K562 (cell line): Measurements from ENCODE around the gene ZDHHC18. TPM values are rescaled to one million over a fixed set of nuclear protein-coding genes. Genes with fewer than 3 reads are reported as not detected.

Source experiments
- CHD2 ChIP-seq: IDR thresholded peaks from 2 replicates; pipeline ENCODE4 v1.6.1; 2011; ENCODE audit warnings: low read depth, low read length
- CREB3 ChIP-seq: fragments of 450-650 bp; conservative IDR thresholded peaks from 2 replicates; pipeline ENCODE4 v1.6.1; 2016; ENCODE audit warnings: missing genetic modification characterization, low read depth, mild to moderate bottlenecking, missing compliant biosample characterization, moderate library complexity
- ELF2 ChIP-seq: fragments of 250-450 bp; sonication (Bioruptor Pico); IDR thresholded peaks from 2 replicates; pipeline ENCODE4 v1.5.0; 2021; ENCODE audit warnings: mild to moderate bottlenecking
- FOXJ3 ChIP-seq: sonication (generic); formaldehyde crosslinking; IDR thresholded peaks from 2 replicates; pipeline ENCODE4 v1.4.0; 2020; ENCODE audit warnings: mild to moderate bottlenecking, missing genetic modification reagents
- GABPA ChIP-seq: fragments of 200-800 bp; sonication (Bioruptor generic); conservative IDR thresholded peaks from 2 replicates; pipeline ENCODE4 v1.6.1; 2016; ENCODE audit warnings: low read depth, missing genetic modification characterization, missing compliant biosample characterization
- HNRNPL ChIP-seq: fragments of 200-400 bp; formaldehyde crosslinking; IDR thresholded peaks from 2 replicates; pipeline ENCODE4 v1.6.1; 2017; ENCODE audit warnings: low read depth, mild to moderate bottlenecking, low read length
- L3MBTL2 ChIP-seq: fragments of 450-650 bp; IDR thresholded peaks from 2 replicates; pipeline ENCODE4 v1.6.1; 2016; ENCODE audit warnings: mild to moderate bottlenecking, moderate library complexity
- MTA3 ChIP-seq: fragments of 450-650 bp; formaldehyde crosslinking; IDR thresholded peaks from 2 replicates; pipeline ENCODE4 v1.6.1; 2017; ENCODE audit warnings: mild to moderate bottlenecking, borderline replicate concordance
- ZBTB17 ChIP-seq: fragments of 450-650 bp; formaldehyde crosslinking; IDR thresholded peaks from 2 replicates; pipeline ENCODE4 v1.4.0; 2020; ENCODE audit warnings: mild to moderate bottlenecking
- ZNF217 ChIP-seq: sonication (generic); formaldehyde crosslinking; IDR thresholded peaks from 2 replicates; pipeline ENCODE4 v1.8.0; 2022; ENCODE audit warnings: mild to moderate bottlenecking, missing genetic modification reagents
- ZNF224 ChIP-seq: sonication (generic); formaldehyde crosslinking; IDR thresholded peaks from 2 replicates; pipeline ENCODE4 v1.8.0; 2022; ENCODE audit warnings: mild to moderate bottlenecking, missing genetic modification reagents
- ZNF253 ChIP-seq: fragments of 250-450 bp; sonication (Bioruptor Pico); conservative IDR thresholded peaks from 2 replicates; pipeline ENCODE4 v1.6.1; 2021; ENCODE audit warnings: mild to moderate bottlenecking
- ZNF318 ChIP-seq, 2 experiments: fragments of 450-650 bp; IDR thresholded peaks; 2 replicates each; pipeline ENCODE4 v1.6.1; 2016; ENCODE audit warnings: mild to moderate bottlenecking in 2 of 2, borderline replicate concordance in 1 of 2, low read depth in 1 of 2, moderate library complexity in 1 of 2
- polyA plus RNA-seq, 8 experiments: library from polyadenylated mRNA; depleted of rRNA in 4 of 8; stranded (reverse) in 5 of 8; unstranded in 3 of 8; fragments of >200 nt; fragmentation: Nextera tagmentation in 2 of 8; fragmentation: Illumina TruSeq in 1 of 8; extraction: Ambion mirVana in 2 of 8; extraction: Trizol in 1 of 8; gene quantifications; 2 replicates each; pipeline versions ENCODE4 v1.2.1 to v1.2.3, GENCODE V29; 2011 to 2014; ENCODE audit warnings: inconsistent platforms in 1 of 8, missing spikeins in 1 of 8
- total RNA-seq, 7 experiments: library from RNA; depleted of rRNA in 6 of 7; stranded (reverse); fragments of >200 nt in 6 of 7; fragmentation: Illumina TruSeq in 2 of 7; extraction: Trizol in 2 of 7; gene quantifications; 2 replicates each; pipeline versions ENCODE4 v1.2.1 to v1.2.3, GENCODE V29; 2011 to 2021; ENCODE audit warnings: low replicate concordance in 1 of 7
- TF ChIP-seq, protein P1 (sequence below): fragments of 250-450 bp; sonication (Bioruptor Pico); IDR thresholded peaks from 2 replicates; pipeline ENCODE4 v1.8.0; 2021; ENCODE audit warnings: moderate library complexity, mild to moderate bottlenecking, inconsistent platforms

Gene ZDHHC18
- total and polyA plus RNA-seq, 9 of the 15 experiments (the other 6 are each of a cell fraction or from before 2014, with no cell fraction given), result 0.42 to 35.6 (median 15.8) TPM

DNA sequence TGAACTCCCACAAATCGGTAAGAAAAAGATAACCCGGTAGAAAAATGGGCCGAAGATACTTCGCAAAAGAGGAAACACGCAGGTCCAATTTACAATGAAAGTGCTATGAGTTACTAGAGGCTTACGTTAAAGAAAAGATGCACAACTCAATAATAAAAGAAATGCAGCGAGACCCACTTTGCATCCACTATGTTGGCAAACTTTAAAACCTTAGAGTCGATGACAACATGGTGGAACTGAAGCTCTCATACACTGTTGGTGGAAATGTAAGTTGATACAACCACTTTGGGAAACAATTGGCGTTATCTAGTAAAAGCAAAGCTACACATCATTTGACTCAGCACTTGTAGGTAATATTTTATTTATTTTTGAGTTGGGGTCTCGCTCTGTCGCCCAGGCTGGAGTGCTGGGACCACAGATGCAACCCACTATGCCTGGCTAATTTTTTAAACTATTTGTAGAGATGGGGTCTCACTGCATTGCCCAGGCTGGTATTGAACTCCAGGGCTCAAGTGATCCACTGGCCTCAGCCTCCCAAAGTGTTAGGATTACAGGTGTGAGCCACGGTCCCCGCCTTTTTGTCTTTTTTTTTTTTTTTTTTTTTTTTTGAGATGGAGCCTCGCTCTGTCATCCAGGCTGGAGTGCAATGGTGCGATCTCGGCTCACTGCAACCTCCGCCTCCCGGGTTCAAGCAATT lies 74.5 kb downstream of the ZDHHC18 start (continued):
- no peak for TF ChIP-seq ZNF253 (CRISPR knock-in tag)
- no peak for TF ChIP-seq HNRNPL
- no peak for TF ChIP-seq FOXJ3
- TF ChIP-seq CREB3 (tag), result peak; percentile 43; the same call in 1 of the 2 replicates
- TF ChIP-seq L3MBTL2, result no peak
- no peak for TF ChIP-seq ZNF318 (IDR thresholded peaks at IDR 0.05; ENCODE audit: borderline replicate concordance in 1 of 2, low read depth in 1 of 2)
- no peak for TF ChIP-seq ZNF217 (CRISPR knock-in tag)
- TF ChIP-seq GABPA, result 0 out of 2 replicates have a peak, but pooled peaks have one; percentile 11
- TF ChIP-seq, protein P1, sequence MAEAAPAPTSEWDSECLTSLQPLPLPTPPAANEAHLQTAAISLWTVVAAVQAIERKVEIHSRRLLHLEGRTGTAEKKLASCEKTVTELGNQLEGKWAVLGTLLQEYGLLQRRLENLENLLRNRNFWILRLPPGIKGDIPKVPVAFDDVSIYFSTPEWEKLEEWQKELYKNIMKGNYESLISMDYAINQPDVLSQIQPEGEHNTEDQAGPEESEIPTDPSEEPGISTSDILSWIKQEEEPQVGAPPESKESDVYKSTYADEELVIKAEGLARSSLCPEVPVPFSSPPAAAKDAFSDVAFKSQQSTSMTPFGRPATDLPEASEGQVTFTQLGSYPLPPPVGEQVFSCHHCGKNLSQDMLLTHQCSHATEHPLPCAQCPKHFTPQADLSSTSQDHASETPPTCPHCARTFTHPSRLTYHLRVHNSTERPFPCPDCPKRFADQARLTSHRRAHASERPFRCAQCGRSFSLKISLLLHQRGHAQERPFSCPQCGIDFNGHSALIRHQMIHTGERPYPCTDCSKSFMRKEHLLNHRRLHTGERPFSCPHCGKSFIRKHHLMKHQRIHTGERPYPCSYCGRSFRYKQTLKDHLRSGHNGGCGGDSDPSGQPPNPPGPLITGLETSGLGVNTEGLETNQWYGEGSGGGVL (CRISPR knock-in tag), result no peak
- TF ChIP-seq ZNF224 (CRISPR knock-in tag), result no peak
- TF ChIP-seq ELF2 (CRISPR knock-in tag), result no peak
- TF ChIP-seq MTA3, result no peak
- TF ChIP-seq ZBTB17 (CRISPR knock-in tag), result peak; percentile 21; the same call in 1 of the 2 replicates
- no peak for TF ChIP-seq CHD2
